HG03095 (cell line): ENCODE measurements around the gene TBCK.

Source experiments
- ATAC-seq: cut with Tn5 transposase; IDR thresholded peaks from one replicate; pipeline ENCODE4 v1.9.1; 2021; ENCODE audit warnings: moderate library complexity; ENCODE audit not compliant: unreplicated experiment

The TBCK gene

GRCh38 chr4:106289737-106290136, 26.3 kb downstream of the TBCK start:
- no peak for ATAC-seq

GRCh38 chr4:106287353-106287969, 28.5 kb downstream of the TBCK start:
- ATAC-seq: no peak

GRCh38 chr4:106286611-106287010, 29.4 kb downstream of the TBCK start:
- no peak for ATAC-seq

GRCh38 chr4:106284227-106284626, 31.8 kb downstream of the TBCK start:
- ATAC-seq: no peak

- ATAC-seq: no peak
These were observed 38.8 kb downstream of the TBCK start for GRCh38 chr4:106277140-106277675.

- ATAC-seq: no peak
These were observed 42.2 kb downstream of the TBCK start for GRCh38 chr4:106273831-106274230.

GRCh38 chr4:106270736-106271135, 45.3 kb downstream of the TBCK start:
- ATAC-seq: no peak

- no peak for ATAC-seq
These were observed 46.3 kb downstream of the TBCK start for GRCh38 chr4:106269711-106270110.

- ATAC-seq: no peak
These were observed 47.2 kb downstream of the TBCK start for GRCh38 chr4:106268786-106269185.

GRCh38 chr4:106266201-106266600, 49.8 kb downstream of the TBCK start:
- no peak for ATAC-seq

GRCh38 chr4:106264331-106264728, 51.7 kb downstream of the TBCK start:
- ATAC-seq: no peak

- no peak for ATAC-seq
These were observed 52.2 kb downstream of the TBCK start for GRCh38 chr4:106263594-106264330.

- no peak for ATAC-seq
These were observed 54.0 kb downstream of the TBCK start for GRCh38 chr4:106261980-106262379.

GRCh38 chr4:106258145-106259045, 57.6 kb downstream of the TBCK start:
- ATAC-seq: no peak

- no peak for ATAC-seq
These were observed 59.8 kb downstream of the TBCK start for GRCh38 chr4:106256190-106256589.

- no peak for ATAC-seq
These were observed 60.8 kb downstream of the TBCK start for GRCh38 chr4:106255195-106255594.

- ATAC-seq: no peak
These were observed 62.5 kb downstream of the TBCK start for GRCh38 chr4:106253364-106254129.

- no peak for ATAC-seq
These were observed 68.4 kb downstream of the TBCK start for GRCh38 chr4:106247600-106247999.

- ATAC-seq: no peak
These were observed 69.6 kb downstream of the TBCK start for GRCh38 chr4:106246441-106246840.

GRCh38 chr4:106245176-106245575, 70.8 kb downstream of the TBCK start:
- ATAC-seq: no peak

- no peak for ATAC-seq
These were observed 75.3 kb downstream of the TBCK start for GRCh38 chr4:106240699-106241098.
